GM21723 (cell line): ENCODE measurements around the gene PCED1B.
"Not testable (repeated sequence)": the region's sequence is repeated elsewhere in the genome, so short reads cannot be mapped to it uniquely, and the experiment has no call there.

ENCODE experiments used
- ATAC-seq: cut with Tn5 transposase; IDR thresholded peaks from one replicate; pipeline ENCODE4 v1.9.1; 2021; ENCODE audit warnings: mild to moderate bottlenecking, moderate library complexity; ENCODE audit not compliant: unreplicated experiment

The PCED1B gene

GRCh38 chr12:47268501-47269454, 189.4 kb downstream of the PCED1B start:
- peak; percentile 84 for ATAC-seq

GRCh38 chr12:47269916-47270315, 190.5 kb downstream of the PCED1B start:
- no peak for ATAC-seq

GRCh38 chr12:47270782-47271664, 191.6 kb downstream of the PCED1B start:
- ATAC-seq: no peak

GRCh38 chr12:47271800-47272239, 192.4 kb downstream of the PCED1B start:
- no peak for ATAC-seq

- ATAC-seq: no peak
Measured at GRCh38 chr12:47272412-47273190, 193.2 kb downstream of the PCED1B start.

- ATAC-seq: no peak
Measured at GRCh38 chr12:47273191-47273626, 193.8 kb downstream of the PCED1B start.

GRCh38 chr12:47274760-47275159, 195.3 kb downstream of the PCED1B start:
- no peak for ATAC-seq

- ATAC-seq: no peak
Measured at GRCh38 chr12:47276253-47276620, 196.8 kb downstream of the PCED1B start.

- ATAC-seq: peak; percentile 91
Measured at GRCh38 chr12:47276621-47277309, 197.3 kb downstream of the PCED1B start.

- no peak for ATAC-seq
Measured at GRCh38 chr12:47277972-47278448, 198.6 kb downstream of the PCED1B start.

GRCh38 chr12:47279758-47280157, 200.3 kb downstream of the PCED1B start:
- ATAC-seq: not testable (repeated sequence)

- no peak for ATAC-seq
Measured at GRCh38 chr12:47280543-47281300, 201.3 kb downstream of the PCED1B start.

GRCh38 chr12:47281667-47282171, 202.3 kb downstream of the PCED1B start:
- no peak for ATAC-seq

GRCh38 chr12:47282206-47282605, 202.8 kb downstream of the PCED1B start:
- no peak for ATAC-seq
